Transverse colon (tissue), 4 donors: Measurements from ENCODE around the gene OR5M8.

Experiments
- CTCF ChIP-seq, 5 experiments: fragments of 200-600 bp in 3 of 5; fragments of 450-650 bp in 2 of 5; sonication (generic) in 3 of 5; IDR thresholded peaks; 1 replicate in 2 of 5; 2 replicates in 3 of 5; pipeline ENCODE4 v1.5.1; 2016 to 2017; ENCODE audit warnings: antibody characterized with exemption in 5 of 5, inconsistent platforms in 3 of 5, mild to moderate bottlenecking in 2 of 5, moderate library complexity in 1 of 5
- POLR2AphosphoS5 ChIP-seq, 3 donors: sonication (generic); formaldehyde crosslinking; IDR thresholded peaks; one replicate each; pipeline ENCODE4 v1.6.1; 2016; ENCODE audit warnings: antibody characterized with exemption in 3 of 3

DNA sequence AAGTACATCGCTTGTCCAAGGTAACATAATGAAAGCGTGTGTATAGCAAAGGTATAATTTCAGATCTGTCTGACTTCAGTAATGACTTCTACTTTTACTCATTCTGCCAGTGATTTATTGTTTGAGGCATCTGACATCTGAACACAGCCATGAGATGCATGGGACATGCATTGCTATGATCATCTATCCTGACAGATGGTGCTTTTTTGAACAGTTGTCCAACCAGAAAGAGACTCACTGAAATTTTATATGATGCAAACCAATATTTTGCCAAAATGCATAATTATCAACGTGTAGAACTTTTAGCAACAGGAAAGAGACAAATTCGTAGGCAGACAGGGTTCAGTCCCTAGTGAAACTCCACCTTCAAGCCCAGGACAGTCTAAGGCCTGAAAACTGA, 37.6 kb downstream of the OR5M8 start:
- TF ChIP-seq CTCF (IDR thresholded peaks at IDR 0.05) (no peak), POLR2AphosphoS5 (IDR thresholded peaks at IDR 0.05) (no peak)
